GM18907 (cell line): ENCODE measurements around the gene ZNF534.
"Not testable (repeated sequence)": the region's sequence is repeated elsewhere in the genome, so short reads cannot be mapped to it uniquely, and the experiment has no call there.

ENCODE experiments used
- ATAC-seq: cut with Tn5 transposase; IDR thresholded peaks from one replicate; pipeline ENCODE4 v1.9.1; 2021; ENCODE audit warnings: mild to moderate bottlenecking, moderate library complexity; ENCODE audit not compliant: unreplicated experiment

Gene ZNF534

DNA sequence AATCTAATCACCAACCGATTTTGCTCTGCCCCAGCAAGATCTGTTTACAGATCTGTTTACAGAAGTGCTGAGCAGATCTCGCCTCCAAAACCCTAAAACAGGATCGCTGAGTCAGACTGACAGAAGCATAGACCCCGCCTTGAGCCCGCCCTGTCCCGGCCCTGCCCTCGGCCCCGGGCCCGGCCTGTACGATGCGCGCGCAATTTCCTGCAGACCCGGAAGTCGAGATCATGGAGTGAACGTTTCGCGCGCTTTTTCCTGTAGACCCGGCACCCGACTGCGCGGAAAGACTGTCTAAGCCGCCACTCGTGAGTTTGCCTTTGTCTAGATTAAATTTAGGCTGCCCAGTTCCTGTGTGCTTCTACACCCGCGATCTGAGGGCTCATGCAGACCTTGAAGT, at the start of gene ZNF534:
TSS of gene ZNF534 (plus strand) at position 212 of the 400 bp plus-strand sequence. CDS start 2,327 bp downstream, outside the sequence.
- ATAC-seq, result no peak

DNA sequence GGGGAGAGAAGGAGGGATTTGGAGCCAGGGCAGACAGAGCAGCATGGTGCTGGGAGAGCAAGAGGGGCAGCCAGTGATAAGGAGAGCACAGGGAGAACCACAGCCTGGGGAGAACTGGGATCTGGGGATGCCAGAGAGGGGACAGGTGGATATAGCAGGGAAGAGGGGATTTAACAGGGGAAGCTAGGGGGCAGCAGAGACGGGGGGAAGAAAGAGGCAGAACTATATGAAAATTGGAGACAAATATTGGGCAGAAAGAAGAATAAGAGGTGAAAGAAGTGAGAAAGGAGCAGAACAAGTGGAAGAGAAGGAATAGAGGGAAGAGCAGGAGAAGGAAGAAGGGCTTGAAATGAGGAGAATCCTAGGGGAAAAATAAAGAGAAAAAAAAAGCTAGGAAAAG, 37.8 kb upstream of the ZNF534 start:
- no peak for ATAC-seq

- no peak for ATAC-seq
Measured at GRCh38 chr19:52397310-52398080, 31.5 kb upstream of the ZNF534 start, which contains the start of gene ZNF528. Gene ZNF528, plus strand, starts transcription at chr19:52397849. Its CDS starts 4,165 bp downstream, at chr19:52402014.

DNA sequence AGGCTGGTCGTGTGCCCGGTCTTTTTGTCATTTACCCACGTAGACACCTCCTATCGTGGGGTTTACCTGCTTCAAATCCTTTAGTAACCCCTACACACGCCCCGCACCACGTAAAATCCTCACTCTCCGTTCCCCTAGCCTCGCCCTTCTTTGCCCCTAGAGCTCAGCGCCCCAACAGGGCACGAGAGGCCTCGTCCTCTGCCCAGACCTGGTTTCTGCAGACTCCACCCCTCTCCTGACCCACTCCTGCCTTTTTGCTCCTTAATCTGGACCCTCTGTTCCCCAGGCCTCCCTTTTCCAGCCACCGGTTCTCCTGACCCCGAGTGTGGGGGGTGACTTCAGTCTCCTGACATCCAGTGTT, 30.9 kb upstream of the ZNF534 start:
- no peak for ATAC-seq

DNA sequence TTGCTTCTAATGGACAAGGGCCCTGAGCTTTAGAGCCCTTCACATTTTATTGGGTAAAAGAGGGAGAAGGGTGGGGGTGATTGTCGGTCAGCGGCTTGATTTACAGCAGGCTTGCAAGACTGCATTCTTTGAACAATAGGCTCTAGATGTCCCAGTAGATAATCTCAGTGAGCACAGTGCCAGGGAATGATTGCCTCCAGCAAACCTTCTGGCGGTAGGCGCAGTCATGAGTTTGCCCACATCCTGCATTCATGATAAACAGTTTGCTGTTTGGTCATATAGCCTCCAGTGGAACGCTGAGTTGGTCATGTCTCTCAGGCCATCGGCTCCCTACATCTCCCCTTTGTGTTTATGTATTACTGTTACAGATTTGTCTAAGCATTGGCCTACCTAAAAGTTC, 18.7 kb upstream of the ZNF534 start:
- ATAC-seq, result no peak

- no peak for ATAC-seq
Measured at GRCh38 chr19:52415711-52416110, 13.2 kb upstream of the ZNF534 start.

- no peak for ATAC-seq
Measured at GRCh38 chr19:52442179-52442578, 13.2 kb downstream of the ZNF534 start.

DNA sequence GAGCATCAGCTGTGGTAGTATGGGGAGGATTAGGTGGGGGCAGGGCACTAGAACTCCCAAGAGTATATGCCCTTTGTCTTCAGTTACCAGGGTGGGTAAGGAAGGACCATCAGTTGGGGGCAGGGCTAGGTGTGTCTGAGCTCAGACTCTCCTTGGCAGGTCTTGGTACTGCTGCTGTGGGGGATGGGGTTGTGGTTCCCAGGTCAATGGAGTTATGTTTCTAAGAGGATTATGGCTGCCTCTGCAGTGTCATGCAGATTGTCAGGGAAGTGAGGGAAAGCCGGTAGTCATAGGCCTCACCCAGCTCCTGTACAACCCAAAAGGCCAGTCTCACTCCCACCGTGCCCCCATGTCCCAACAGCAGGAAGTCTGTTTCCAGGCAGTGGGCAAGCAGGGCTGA, 15.6 kb downstream of the ZNF534 start:
- ATAC-seq, result no peak

DNA sequence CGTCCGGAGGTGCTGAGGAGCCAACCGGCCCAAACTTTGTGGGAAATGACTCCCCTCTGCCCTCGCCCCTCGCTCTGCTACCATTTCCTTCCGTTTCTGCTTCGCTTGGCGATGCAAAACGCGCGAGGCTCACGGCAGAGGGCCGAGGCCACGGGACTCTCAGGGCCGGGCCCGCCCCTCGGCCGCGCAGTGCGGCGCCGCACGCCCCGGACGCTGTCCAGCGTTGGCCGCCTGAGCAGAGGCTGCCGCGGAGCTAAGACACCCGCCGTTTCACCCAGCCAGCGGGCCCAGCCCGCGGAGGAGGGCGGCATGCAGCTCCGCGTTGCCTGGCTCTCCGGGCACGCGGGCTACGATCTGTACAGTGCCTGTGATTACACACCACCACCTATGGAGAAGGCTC, 22.3 kb downstream of the ZNF534 start:
- ATAC-seq, result no peak

DNA sequence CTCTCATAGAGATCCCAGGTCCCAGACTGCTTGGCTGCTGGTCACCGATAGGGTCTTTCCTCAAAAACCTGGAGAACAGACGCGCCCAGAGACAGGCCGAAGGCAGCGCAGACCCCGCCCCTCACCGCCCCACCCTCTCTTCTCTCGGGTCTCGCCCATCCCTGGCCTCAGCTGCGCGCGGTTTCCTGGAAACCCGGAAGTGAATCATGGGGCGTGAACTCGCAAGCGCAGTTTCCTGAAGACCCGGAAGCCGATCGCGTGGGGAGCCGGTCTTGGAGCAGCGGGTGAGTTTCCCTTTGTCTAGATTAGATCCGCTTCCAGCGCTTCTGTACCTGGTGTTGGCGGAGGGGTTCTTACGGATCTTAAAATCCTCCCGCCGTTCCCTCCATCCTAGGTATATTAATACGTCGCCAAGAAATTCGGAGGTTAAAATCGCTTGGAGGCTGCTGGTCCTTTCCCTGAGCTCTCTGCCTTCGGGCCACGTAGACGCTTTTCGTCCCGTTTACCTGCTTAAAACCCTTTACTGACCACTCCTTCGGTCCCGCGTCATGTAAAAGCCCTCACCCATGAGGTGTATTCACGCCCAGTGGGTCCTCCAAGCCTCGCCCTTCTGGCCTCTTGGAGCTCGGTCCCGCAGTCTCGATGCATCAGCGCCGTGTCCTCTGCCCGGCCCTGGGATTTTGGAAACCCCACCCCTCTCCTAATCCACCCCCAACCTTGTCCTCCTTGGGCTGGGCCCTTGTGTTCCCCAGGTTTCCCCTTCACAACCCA, 24.6 kb downstream of the ZNF534 start, which contains the start of gene ZNF578:
TSS of gene ZNF578 (plus strand) at position 230 of the 771 bp plus-strand sequence. CDS start 48,293 bp downstream, outside the sequence.
- ATAC-seq, result no peak

DNA sequence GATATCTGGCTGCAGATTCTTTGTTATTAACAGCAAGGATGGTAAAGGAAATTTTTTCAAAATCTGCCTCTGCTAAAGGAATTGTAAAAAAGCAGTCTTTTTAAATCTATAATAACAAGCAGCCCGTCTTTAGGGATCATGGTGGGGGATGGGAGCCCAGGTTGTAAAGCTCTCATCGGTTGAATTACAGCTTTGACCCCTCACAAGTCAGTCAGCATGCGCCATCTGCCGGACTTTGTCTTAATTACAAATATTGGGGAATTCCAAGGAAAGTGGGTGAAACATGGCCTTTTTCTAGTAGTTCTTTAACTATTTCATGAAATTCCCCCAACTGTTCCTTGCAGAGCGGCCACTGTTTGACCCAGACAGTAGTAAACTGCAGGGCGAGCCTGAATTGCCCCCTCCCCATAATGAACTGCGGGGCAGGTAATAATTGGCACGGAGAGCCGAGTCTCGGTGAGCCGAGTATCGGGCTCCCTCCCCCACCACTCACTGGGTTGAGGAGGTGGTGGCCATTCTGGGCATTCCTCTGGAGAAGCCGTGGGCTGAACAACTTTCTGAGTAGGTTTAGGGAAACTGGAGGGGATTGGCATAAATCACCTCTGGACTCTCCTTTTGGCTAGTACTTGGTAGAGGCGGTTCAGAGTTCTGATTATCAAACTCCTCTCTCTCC, 36.0 kb downstream of the ZNF534 start:
- ATAC-seq, result no peak

DNA sequence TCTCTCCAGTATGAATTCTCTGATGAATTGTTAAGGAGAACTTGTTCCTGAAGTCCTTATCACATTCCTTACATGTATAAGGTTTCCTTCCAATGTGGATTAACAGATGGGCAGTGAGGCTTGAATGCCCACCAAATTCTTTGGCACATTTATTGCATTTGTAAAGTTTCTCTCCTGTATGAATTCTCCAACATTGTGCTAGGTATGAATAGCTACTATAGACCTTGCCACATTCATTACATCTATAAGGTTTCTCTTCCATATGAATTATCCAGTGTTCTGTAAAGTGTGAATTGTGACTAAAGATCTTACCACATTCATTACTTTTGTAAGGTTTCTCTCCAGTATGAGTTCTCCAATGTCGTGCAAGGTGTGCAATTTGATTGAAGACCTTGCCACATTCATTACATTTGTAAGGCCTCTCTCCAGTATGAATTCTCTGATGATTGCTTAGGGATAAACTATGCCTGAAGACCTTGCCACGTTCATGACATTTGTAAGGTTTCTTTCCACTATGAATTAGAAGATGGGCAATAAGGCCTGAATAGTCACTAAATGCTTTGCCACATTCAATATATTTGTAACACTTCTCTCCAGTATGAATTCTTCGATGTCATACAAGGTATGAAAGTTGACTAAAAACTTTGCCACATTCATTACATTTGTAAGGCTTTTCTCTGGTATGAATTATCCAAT, 44.9 kb downstream of the ZNF534 start:
- ATAC-seq, result no peak

DNA sequence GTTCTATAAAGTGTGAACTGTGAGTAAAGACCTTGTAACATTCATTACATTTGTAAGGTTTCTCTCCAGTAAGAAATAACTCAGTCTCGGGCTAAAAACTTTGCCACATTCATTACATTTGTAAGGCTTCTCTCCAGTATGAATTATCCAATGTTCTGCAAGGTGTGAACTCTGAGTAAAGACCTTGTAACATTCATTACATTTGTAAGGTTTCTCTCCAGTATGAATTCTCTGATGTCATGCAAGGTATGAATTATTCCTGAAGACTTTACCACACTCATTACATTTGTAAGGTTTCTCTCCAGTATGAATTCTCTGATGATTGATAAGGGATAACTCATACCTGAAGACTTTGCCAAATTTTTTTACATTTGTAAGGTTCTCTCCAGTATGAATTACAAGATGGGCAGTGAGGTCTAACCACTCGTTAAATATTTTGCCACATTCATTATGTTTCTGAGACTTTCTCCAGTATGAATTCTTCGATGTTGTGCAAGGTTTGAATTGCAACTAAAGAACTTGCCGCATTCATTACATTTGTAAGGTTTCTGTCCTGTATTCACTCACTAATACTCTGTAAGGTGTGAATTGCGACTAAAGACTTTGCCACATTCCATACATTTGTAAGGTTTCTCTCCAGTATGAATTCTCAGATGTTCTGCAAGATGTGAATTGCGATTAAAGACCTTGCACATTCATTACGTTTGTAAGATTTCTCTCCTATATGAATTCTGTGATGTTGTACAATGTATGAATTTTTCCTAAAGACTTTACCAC, 45.6 kb downstream of the ZNF534 start:
- no peak for ATAC-seq

DNA sequence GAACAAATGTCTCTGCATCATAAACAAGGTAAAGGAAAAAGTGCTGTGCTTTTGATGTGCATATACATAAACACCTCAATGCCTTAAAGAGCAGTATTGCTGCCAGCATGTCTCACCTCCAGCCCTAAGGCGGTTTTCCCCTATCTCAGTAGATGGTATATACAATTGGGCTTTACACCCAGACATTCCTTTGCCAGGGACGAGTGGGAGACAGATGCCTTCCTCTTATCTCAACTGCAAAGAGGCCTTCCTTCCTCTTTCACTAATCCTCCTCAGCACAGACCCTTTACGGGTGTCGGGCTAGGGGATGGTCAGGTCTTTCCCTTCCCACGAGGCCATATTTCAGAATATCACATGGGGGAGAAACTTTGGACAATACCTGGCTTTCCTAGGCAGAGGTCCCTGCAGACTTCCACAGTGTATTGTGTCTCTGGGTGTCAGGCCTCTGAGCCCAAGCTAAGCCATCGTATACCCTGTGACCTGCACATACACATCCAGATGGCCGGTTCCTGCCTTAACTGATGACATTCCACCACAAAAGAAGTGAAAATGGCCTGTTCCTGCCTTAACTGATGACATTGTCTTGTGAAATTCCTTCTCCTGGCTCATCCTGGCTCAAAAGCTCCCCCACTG, 55.3 kb downstream of the ZNF534 start:
- ATAC-seq, result not testable (repeated sequence)

GRCh38 chr19:52485064-52485463, 56.1 kb downstream of the ZNF534 start:
- ATAC-seq, result not testable (repeated sequence)

GRCh38 chr19:52485561-52486240, 56.8 kb downstream of the ZNF534 start:
- ATAC-seq, result not testable (repeated sequence)

- ATAC-seq, result no peak
Measured at GRCh38 chr19:52492201-52492993, 63.4 kb downstream of the ZNF534 start.

DNA sequence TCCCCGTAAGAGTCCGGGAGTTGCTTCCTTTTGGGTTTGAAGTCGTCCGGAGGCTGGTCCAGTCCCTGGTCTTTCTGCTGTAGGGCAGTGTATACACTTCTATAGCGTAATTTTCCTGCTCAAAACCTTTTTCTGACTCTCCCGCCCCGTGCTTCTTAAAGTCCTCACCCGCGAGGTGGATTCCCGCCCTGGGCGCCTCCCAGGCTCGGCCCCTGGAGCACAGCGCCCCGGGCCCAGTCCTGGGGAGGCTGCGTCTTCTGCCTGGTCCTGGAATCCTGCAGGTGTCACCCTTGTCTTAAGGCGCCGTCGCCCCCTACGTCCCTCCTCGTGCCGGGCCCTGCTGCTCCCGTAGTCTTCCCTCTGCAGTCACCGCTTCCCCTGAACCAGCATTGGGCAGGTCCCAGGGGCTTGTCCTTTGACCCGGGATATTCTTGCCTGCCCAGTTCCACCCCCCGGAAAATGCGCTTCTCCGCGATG, 64.1 kb downstream of the ZNF534 start:
- no peak for ATAC-seq
